PFSK-1 (cell line): ENCODE results near the gene DNAJC6.

Experiments used
- FOXP2 ChIP-seq: optimal IDR thresholded peaks from 2 replicates; pipeline ENCODE3; 2011; ENCODE audit warnings: borderline replicate concordance, control low read depth, inconsistent platforms; ENCODE audit not compliant: insufficient read depth; ENCODE audit errors: extremely low read length, extremely low read depth
- POLR2AphosphoS5 ChIP-seq: IDR thresholded peaks from 2 replicates; pipeline ENCODE4 v1.6.1; 2012; ENCODE audit warnings: low read depth, mild to moderate bottlenecking, control low read depth, low read length, moderate library complexity
- SIN3A ChIP-seq: IDR thresholded peaks from 2 replicates; pipeline ENCODE4 v1.6.1; 2012; ENCODE audit warnings: mild to moderate bottlenecking, low read length, moderate library complexity, borderline replicate concordance; ENCODE audit not compliant: insufficient read depth
- TAF1 ChIP-seq: IDR thresholded peaks from 2 replicates; pipeline ENCODE4 v1.6.1; 2012; ENCODE audit warnings: low read length, control low read depth, borderline replicate concordance; ENCODE audit not compliant: insufficient read depth
- TF ChIP-seq, protein P1 (sequence below), 2 experiments: IDR thresholded peaks; 2 replicates each; pipeline versions ENCODE4 v1.6.1 to v1.8.0; 2011 to 2012; ENCODE audit warnings: low read depth in 2 of 2, low read length in 2 of 2, control low read depth in 1 of 2, inconsistent platforms in 1 of 2, mild to moderate bottlenecking in 1 of 2, moderate library complexity in 1 of 2; ENCODE audit not compliant: insufficient read depth in 1 of 2

Gene DNAJC6

DNA sequence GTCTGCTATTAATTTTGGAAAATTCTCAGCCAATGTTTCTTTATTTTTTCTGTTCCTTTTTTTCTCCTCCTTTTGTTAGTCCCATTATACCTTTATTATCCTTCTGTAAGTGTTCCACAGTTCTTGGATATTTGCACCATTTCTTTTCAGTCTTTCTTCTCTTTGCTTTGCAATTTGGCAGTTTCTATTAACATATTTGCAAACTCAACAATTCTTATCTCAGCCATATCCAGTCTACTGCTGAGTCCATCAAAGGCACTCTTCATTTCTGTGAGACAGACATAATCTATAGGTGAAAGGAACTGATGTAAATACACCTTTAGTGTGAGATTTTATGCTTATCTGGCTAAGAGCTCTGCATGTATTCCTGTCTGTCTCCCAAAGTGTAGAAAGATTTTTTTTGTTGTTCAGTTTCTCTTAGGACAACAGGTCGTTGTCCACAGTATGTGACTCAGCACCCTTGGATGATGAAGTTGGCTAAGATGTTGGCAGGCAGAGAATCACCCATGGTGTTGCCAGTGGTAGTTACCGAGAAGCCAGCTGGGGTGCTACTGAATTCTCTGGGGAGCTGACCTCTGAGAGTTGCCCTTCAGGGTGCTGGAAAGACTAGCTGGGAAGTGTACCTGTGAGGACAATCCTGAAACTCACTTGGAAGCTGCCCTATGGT lies 149.5 kb downstream of the DNAJC6 start:
- TF ChIP-seq SIN3A (no peak), POLR2AphosphoS5 (no peak), TAF1 (no peak), FOXP2 (no peak)
- TF ChIP-seq, protein P1, sequence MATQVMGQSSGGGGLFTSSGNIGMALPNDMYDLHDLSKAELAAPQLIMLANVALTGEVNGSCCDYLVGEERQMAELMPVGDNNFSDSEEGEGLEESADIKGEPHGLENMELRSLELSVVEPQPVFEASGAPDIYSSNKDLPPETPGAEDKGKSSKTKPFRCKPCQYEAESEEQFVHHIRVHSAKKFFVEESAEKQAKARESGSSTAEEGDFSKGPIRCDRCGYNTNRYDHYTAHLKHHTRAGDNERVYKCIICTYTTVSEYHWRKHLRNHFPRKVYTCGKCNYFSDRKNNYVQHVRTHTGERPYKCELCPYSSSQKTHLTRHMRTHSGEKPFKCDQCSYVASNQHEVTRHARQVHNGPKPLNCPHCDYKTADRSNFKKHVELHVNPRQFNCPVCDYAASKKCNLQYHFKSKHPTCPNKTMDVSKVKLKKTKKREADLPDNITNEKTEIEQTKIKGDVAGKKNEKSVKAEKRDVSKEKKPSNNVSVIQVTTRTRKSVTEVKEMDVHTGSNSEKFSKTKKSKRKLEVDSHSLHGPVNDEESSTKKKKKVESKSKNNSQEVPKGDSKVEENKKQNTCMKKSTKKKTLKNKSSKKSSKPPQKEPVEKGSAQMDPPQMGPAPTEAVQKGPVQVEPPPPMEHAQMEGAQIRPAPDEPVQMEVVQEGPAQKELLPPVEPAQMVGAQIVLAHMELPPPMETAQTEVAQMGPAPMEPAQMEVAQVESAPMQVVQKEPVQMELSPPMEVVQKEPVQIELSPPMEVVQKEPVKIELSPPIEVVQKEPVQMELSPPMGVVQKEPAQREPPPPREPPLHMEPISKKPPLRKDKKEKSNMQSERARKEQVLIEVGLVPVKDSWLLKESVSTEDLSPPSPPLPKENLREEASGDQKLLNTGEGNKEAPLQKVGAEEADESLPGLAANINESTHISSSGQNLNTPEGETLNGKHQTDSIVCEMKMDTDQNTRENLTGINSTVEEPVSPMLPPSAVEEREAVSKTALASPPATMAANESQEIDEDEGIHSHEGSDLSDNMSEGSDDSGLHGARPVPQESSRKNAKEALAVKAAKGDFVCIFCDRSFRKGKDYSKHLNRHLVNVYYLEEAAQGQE (IDR thresholded peaks at IDR 0.05; ENCODE audit: insufficient read depth in 1 of 2, low read depth in 2 of 2, low read length in 2 of 2) = no peak

DNA sequence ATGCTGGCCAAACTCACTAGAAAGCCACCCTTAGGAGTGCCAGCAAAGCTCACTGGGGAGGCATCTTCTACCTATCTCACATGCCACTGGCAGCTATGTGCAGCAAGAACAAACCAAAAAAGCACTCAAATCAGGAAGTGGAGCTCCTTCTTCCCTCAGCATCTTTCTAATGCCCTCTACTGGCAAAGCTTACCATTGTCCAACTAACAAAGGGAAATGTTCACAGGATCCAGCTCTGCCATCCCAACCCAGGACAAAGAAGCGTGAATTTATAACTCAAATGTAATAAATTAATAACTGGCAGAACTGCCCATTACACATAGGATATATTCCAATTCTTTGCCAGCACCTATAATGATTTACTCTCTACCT lies 150.0 kb downstream of the DNAJC6 start:
- no peak for TF ChIP-seq SIN3A
- TF ChIP-seq, protein P1 (IDR thresholded peaks at IDR 0.05; ENCODE audit: insufficient read depth in 1 of 2, low read depth in 2 of 2, low read length in 2 of 2) = no peak
- TF ChIP-seq FOXP2 = no peak
- TF ChIP-seq POLR2AphosphoS5 = no peak
- TF ChIP-seq TAF1 = no peak
